Mesenteric fat pad (tissue), 1 donor: ENCODE data around the gene TMX2. TPM values are rescaled to one million over a fixed set of nuclear protein-coding genes. Genes with fewer than 3 reads are reported as not detected.

ENCODE experiments used
- total RNA-seq: library from RNA; stranded (reverse); fragmentation: NEBNext Ultra II Directional; extraction: Animal tissue kit (Norgen Biotek cat#: 25700); gene quantifications from one replicate; pipeline ENCODE4 v1.2.1, GENCODE V29; 2021
- donor health status: DM: yes; HTN: yes; CAD: no.

Gene TMX2
- total RNA-seq, 1 donor from 2014 or later = 70.1 TPM

Other genes starting within 250 kb of the TMX2 start
- 8.4 TPM for gene SLC43A1, start 196.9 kb upstream of the TMX2 start, total RNA-seq
- gene TIMM10, start 181.8 kb upstream of the TMX2 start, total RNA-seq = 48.0 TPM
- gene SMTNL1, start 175.0 kb upstream of the TMX2 start, total RNA-seq = not detected
- 51.9 TPM for gene UBE2L6, start 144.9 kb upstream of the TMX2 start, total RNA-seq
- gene SERPING1, start 114.9 kb upstream of the TMX2 start, total RNA-seq = 516 TPM
- 0.71 TPM for gene YPEL4, start 62.7 kb upstream of the TMX2 start, total RNA-seq
- 12.0 TPM for gene CLP1, start 54.8 kb upstream of the TMX2 start, total RNA-seq
- gene ZDHHC5, start 44.5 kb upstream of the TMX2 start, total RNA-seq = 65.4 TPM
- gene MED19, start 378 bp upstream of the TMX2 start, total RNA-seq = 14.4 TPM
- gene SELENOH, start 28.9 kb downstream of the TMX2 start, total RNA-seq = 101 TPM
- gene BTBD18, start 39.2 kb downstream of the TMX2 start, total RNA-seq = not detected
- 150 TPM for gene CTNND1, start 49.2 kb downstream of the TMX2 start, total RNA-seq